ENCODE measurements around the gene SMAD3. TPM values are rescaled to one million over a fixed set of nuclear protein-coding genes. Genes with fewer than 3 reads are reported as not detected.

The SMAD3 gene
- total RNA-seq, 2 donors from 2014 or later: 19.7 to 52.4 TPM

DNA sequence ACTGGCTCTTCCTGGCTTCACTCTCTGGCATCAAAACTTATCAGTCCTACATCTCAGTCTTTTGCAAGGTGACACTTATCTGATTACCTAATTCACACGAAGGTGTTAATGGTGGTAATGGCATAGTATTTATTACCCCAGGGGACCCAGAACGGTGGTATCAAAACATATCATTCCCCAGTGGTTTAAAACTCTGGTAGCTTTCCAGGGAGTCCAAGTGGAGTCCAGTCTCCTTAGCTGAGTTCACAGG lies 41.3 kb downstream of the SMAD3 start:
- Histone ChIP-seq H3K4me1 (peaks cover 75% of the 10 kb centered on the region), H3K36me3 (replicated peaks in 1 of 2; ENCODE audit: insufficient read depth in 1 of 2, low read depth in 2 of 2) (no peaks in the 10 kb centered on the region), H3K27me3 (no peaks in the 10 kb centered on the region), H3K27ac (peak overlapping the region; percentile 86 to 90 (median 88)), H3K9me3 (no peaks in the 10 kb centered on the region), H3K4me3 (no peak overlapping the region)
- intact Hi-C loops (cut with DNase I): no loop called here
- no peak for ATAC-seq
- DNase-seq: no peak
- TF ChIP-seq, protein P1, sequence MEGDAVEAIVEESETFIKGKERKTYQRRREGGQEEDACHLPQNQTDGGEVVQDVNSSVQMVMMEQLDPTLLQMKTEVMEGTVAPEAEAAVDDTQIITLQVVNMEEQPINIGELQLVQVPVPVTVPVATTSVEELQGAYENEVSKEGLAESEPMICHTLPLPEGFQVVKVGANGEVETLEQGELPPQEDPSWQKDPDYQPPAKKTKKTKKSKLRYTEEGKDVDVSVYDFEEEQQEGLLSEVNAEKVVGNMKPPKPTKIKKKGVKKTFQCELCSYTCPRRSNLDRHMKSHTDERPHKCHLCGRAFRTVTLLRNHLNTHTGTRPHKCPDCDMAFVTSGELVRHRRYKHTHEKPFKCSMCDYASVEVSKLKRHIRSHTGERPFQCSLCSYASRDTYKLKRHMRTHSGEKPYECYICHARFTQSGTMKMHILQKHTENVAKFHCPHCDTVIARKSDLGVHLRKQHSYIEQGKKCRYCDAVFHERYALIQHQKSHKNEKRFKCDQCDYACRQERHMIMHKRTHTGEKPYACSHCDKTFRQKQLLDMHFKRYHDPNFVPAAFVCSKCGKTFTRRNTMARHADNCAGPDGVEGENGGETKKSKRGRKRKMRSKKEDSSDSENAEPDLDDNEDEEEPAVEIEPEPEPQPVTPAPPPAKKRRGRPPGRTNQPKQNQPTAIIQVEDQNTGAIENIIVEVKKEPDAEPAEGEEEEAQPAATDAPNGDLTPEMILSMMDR (IDR thresholded peaks at IDR 0.05): no peak
- TF ChIP-seq POLR2A (IDR thresholded peaks at IDR 0.05): no peak
- whole genome bisulfite sequencing, 2 donors: 3 to 9% methylated on average over 2 of the region's 2 CpGs

DNA sequence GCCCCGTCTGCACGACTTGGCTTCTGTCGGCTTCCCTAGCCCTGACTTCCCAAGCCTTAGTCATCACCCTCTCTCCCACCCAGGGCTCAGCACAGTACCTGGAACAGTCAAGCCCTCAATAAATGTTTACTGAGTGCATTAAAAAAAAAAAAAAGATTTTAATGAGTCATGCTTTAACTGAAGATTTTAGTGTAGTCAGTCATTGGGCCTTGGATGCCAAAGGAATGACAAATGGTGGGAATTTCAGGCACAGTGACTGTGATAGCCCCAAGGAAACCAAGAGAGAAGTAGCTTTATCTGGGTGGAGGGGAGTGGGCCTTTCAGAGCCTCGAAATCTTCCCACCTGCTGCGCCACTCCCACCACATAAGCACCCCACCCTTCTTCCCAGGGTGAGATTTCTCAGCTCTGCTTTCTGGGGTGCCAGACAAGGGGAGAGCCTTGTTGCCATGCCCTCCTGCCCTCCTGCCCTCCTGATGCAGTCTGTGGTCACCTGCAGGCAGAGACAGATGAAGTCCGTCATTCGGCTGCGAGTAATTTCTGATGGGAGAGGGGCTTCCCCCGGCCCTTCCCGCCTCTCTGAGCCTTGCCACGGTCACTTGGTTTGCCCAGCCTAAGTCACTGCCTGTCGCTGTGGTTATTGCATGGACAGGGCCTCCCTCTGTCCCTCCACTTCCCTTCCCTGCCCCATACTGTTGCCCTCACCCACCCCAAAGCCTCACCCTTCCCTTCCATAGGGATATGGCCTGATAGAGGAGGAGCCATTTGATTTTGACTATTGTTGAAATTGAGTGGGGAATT lies 41.8 kb downstream of the SMAD3 start:
- H3K9me3 ChIP-seq: no peaks in the 10 kb centered on the region
- H3K36me3 ChIP-seq (replicated peaks in 1 of 2; ENCODE audit: insufficient read depth in 1 of 2, low read depth in 2 of 2): no peaks in the 10 kb centered on the region
- no peak overlapping the region for H3K4me3 ChIP-seq
- WGBS, 2 donors: 32 to 33% methylated on average over 12 of the region's 12 CpGs
- intact Hi-C loops (cut with DNase I): no loop called here
- ATAC-seq (peak; percentile 82), DNase-seq (peak; percentile 79 to 92 (median 89))
- H3K27ac ChIP-seq: peak overlapping the region; percentile 85 to 90 (median 86)
- TF ChIP-seq, protein P1 (IDR thresholded peaks at IDR 0.05): peak in 1 of 7 experiments; percentile 11
- TF ChIP-seq POLR2A (IDR thresholded peaks at IDR 0.05): peak in 1 of 3 donors; percentile 10
- no peaks in the 10 kb centered on the region for H3K27me3 ChIP-seq
- H3K4me1 ChIP-seq: peaks cover 72% of the 10 kb centered on the region

GRCh38 chr15:67108122-67108961 lies 42.9 kb downstream of the SMAD3 start:
- Histone ChIP-seq H3K4me1 (peaks cover 68% of the 10 kb centered on the region), H3K4me3 (no peak overlapping the region), H3K36me3 (replicated peaks in 1 of 2; ENCODE audit: insufficient read depth in 1 of 2, low read depth in 2 of 2) (no peaks in the 10 kb centered on the region), H3K27me3 (no peaks in the 10 kb centered on the region), H3K9me3 (no peaks in the 10 kb centered on the region), H3K27ac (peak overlapping the region; percentile 85 to 90 (median 86))
- intact Hi-C loops (cut with DNase I): no loop called here
- DNase-seq (no peak), ATAC-seq (no peak)
- TF ChIP-seq POLR2A (IDR thresholded peaks at IDR 0.05): no peak
- WGBS, 2 donors: 44 to 59% methylated on average over 8 to 9 of the region's 9 CpGs

GRCh38 chr15:67109141-67110034 lies 44.0 kb downstream of the SMAD3 start:
- WGBS, 2 donors: 41 to 59% methylated on average over 4 to 18 of the region's 18 CpGs
- Histone ChIP-seq H3K36me3 (replicated peaks in 1 of 2; ENCODE audit: insufficient read depth in 1 of 2, low read depth in 2 of 2) (no peaks in the 10 kb centered on the region), H3K9me3 (no peaks in the 10 kb centered on the region), H3K27ac (peak overlapping the region; percentile 45 to 90 (median 86)), H3K4me3 (no peak overlapping the region), H3K4me1 (peaks cover 58% of the 10 kb centered on the region), H3K27me3 (no peaks in the 10 kb centered on the region)
- TF ChIP-seq, protein P1 (IDR thresholded peaks at IDR 0.05): no peak
- TF ChIP-seq POLR2A (IDR thresholded peaks at IDR 0.05): no peak
- DNase-seq: peak; percentile 45 to 76 (median 60)
- peak; percentile 9 for ATAC-seq
- intact Hi-C loops (cut with DNase I): no loop called here

Data from body of pancreas (tissue), 4 donors.